Right atrium auricular region (tissue), 2 donors: ENCODE measurements around the gene FKBP2. TPM values are rescaled to one million over a fixed set of nuclear protein-coding genes. Genes with fewer than 3 reads are reported as not detected.

Experiments used
- DNase-seq: peaks from one replicate; pipeline ENCODE4 v3.0.0-alpha.2; 2019; ENCODE audit warnings: low spot score
- H3K27ac ChIP-seq, 2 donors: fragments of 200-600 bp; sonication (generic); 1 replicate in 1 of 2; 2 replicates in 1 of 2; pipeline ENCODE4 v1.5.1; 2016 to 2019
- H3K27me3 ChIP-seq, 2 donors: fragments of 200-600 bp; sonication (generic); one replicate each; pipeline versions ENCODE4 v1.5.1 to v1.6.0; 2017 to 2019
- H3K36me3 ChIP-seq: fragments of 200-600 bp; sonication (generic); one replicate; pipeline ENCODE4 v1.5.1; 2016
- H3K4me1 ChIP-seq, 2 donors: fragments of 200-600 bp; sonication (generic); one replicate each; pipeline versions ENCODE4 v1.5.1 to v1.6.0; 2017 to 2019
- H3K4me3 ChIP-seq, 2 donors: fragments of 200-600 bp; sonication (generic); 1 replicate in 1 of 2; 2 replicates in 1 of 2; pipeline ENCODE4 v1.5.1; 2017 to 2019; ENCODE audit warnings: mild to moderate bottlenecking in 1 of 2, moderate library complexity in 1 of 2
- H3K9me3 ChIP-seq, 2 donors: fragments of 200-600 bp; sonication (generic); one replicate each; pipeline ENCODE4 v1.5.1; 2019
- CTCF ChIP-seq, 2 donors: fragments of 200-600 bp; sonication (generic); IDR thresholded peaks; one replicate each; pipeline ENCODE4 v1.5.1; 2019; ENCODE audit warnings: antibody characterized with exemption in 2 of 2
- total RNA-seq, 2 donors: library from RNA; depleted of rRNA; stranded (reverse); fragments of >200 nt; gene quantifications; one replicate each; pipeline ENCODE4 v1.1.0, GENCODE V29; 2016

FKBP2 gene
- total RNA-seq, 2 donors from 2014 or later: 59.1 to 83.4 TPM

- no peak for TF ChIP-seq CTCF (IDR thresholded peaks at IDR 0.05)
- Histone ChIP-seq H3K4me3 (peak within 1 kb of the TSS; percentile 12 to 49), H3K27me3 (peaks cover 10 to 19% of the 10 kb centered on the region in 2 donors)
Observed at GRCh38 chr11:64291262-64291751, 50.4 kb downstream of the FKBP2 start, which contains the start of gene KCNK4. Gene KCNK4, plus strand, starts transcription at chr11:64291302. Its CDS starts 1,717 bp downstream, at chr11:64293019.

GRCh38 chr11:64291752-64292459 lies 51.0 kb downstream of the FKBP2 start:
- Histone ChIP-seq H3K4me3 (peak overlapping the region in 1 of 2 donors; percentile 49), H3K36me3 (no peaks in the 10 kb centered on the region), H3K27me3 (peaks cover 13 to 23% of the 10 kb centered on the region in 2 donors), H3K4me1 (peaks cover 0 to 21% of the 10 kb centered on the region in 2 donors), H3K9me3 (no peaks in the 10 kb centered on the region), H3K27ac (no peak overlapping the region)
- no peak for DNase-seq
- no peak for TF ChIP-seq CTCF (IDR thresholded peaks at IDR 0.05)

More at GRCh38 chr11:64291262-64291751, 50.4 kb downstream of the FKBP2 start, which contains the start of gene KCNK4:
- peaks cover 0 to 27% of the 10 kb centered on the region in 2 donors for H3K4me1 ChIP-seq
- no peaks in the 10 kb centered on the region for H3K36me3 ChIP-seq
- no peak within 1 kb of the TSS for H3K27ac ChIP-seq
- no peak for DNase-seq
- H3K9me3 ChIP-seq: no peaks in the 10 kb centered on the region

GRCh38 chr11:64292460-64293254 lies 51.8 kb downstream of the FKBP2 start:
- H3K27ac ChIP-seq: no peak overlapping the region
- DNase-seq: no peak
- TF ChIP-seq CTCF (IDR thresholded peaks at IDR 0.05): no peak
- peak overlapping the region in 1 of 2 donors; percentile 49 for H3K4me3 ChIP-seq
- no peaks in the 10 kb centered on the region for H3K9me3 ChIP-seq
- peaks cover 0 to 19% of the 10 kb centered on the region in 2 donors for H3K4me1 ChIP-seq
- peaks cover 20 to 28% of the 10 kb centered on the region in 2 donors for H3K27me3 ChIP-seq
- H3K36me3 ChIP-seq: no peaks in the 10 kb centered on the region

Other genes with a start within 250 kb of the FKBP2 start
- 1 to 10 TPM in 1 of 2 donors, under 1 TPM in 1; 0.67 to 1.7 TPM for gene FLRT1, start 205.2 kb upstream of the FKBP2 start, total RNA-seq
- gene MACROD1, start 75.0 kb upstream of the FKBP2 start, total RNA-seq: 10 to 100 TPM; 50.7 to 59.0 TPM
- gene STIP1, start 54.9 kb upstream of the FKBP2 start, total RNA-seq: 100 to 1,000 TPM in 1 of 2 donors, 10 to 100 TPM in 1; 88.9 to 114 TPM
- 10 to 100 TPM in 1 of 2 donors, 1 to 10 TPM in 1; 6.3 to 19.4 TPM for gene FERMT3, start 34.4 kb upstream of the FKBP2 start, total RNA-seq
- 10 to 100 TPM; 86.0 to 95.8 TPM for gene TRPT1, start 14.9 kb upstream of the FKBP2 start, total RNA-seq
- gene NUDT22, start 14.8 kb upstream of the FKBP2 start, total RNA-seq: 10 to 100 TPM; 73.3 to 95.6 TPM
- 10 to 100 TPM; 24.7 to 32.1 TPM for gene DNAJC4, start 10.5 kb upstream of the FKBP2 start, total RNA-seq
- 100 to 1,000 TPM; 153 to 201 TPM for gene VEGFB, start 6.5 kb upstream of the FKBP2 start, total RNA-seq
- 10 to 100 TPM; 76.4 to 99.2 TPM for gene PPP1R14B, start 5.8 kb downstream of the FKBP2 start, total RNA-seq
- 10 to 100 TPM in 1 of 2 donors, 1 to 10 TPM in 1; 7.5 to 15.5 TPM for gene PLCB3, start 10.4 kb downstream of the FKBP2 start, total RNA-seq
- gene BAD, start 43.6 kb downstream of the FKBP2 start, total RNA-seq: 100 to 1,000 TPM; 120 to 122 TPM
- 10 to 100 TPM; 22.1 to 23.5 TPM for gene GPR137, start 44.8 kb downstream of the FKBP2 start, total RNA-seq
- not detected for gene KCNK4, start 50.2 kb downstream of the FKBP2 start, total RNA-seq
- gene CATSPERZ, start 59.3 kb downstream of the FKBP2 start, total RNA-seq: not detected
- gene ESRRA, start 64.4 kb downstream of the FKBP2 start, total RNA-seq: 100 to 1,000 TPM; 164 to 190 TPM
- 100 to 1,000 TPM; 110 to 151 TPM for gene TRMT112, start 76.5 kb downstream of the FKBP2 start, total RNA-seq
- gene PRDX5, start 77.0 kb downstream of the FKBP2 start, total RNA-seq: 100 to 1,000 TPM; 401 to 435 TPM
- 10 to 100 TPM; 11.7 to 12.0 TPM for gene CCDC88B, start 99.1 kb downstream of the FKBP2 start, total RNA-seq
- 10 to 100 TPM; 11.4 to 22.2 TPM for gene RPS6KA4, start 118.1 kb downstream of the FKBP2 start, total RNA-seq